ENCODE data around the gene G0S2. TPM values are rescaled to one million over a fixed set of nuclear protein-coding genes. Genes with fewer than 3 reads are reported as not detected.

Gene G0S2
- total and polyA plus RNA-seq, 10 donors: 12.5 to 126 (median 34.9) TPM

DNA sequence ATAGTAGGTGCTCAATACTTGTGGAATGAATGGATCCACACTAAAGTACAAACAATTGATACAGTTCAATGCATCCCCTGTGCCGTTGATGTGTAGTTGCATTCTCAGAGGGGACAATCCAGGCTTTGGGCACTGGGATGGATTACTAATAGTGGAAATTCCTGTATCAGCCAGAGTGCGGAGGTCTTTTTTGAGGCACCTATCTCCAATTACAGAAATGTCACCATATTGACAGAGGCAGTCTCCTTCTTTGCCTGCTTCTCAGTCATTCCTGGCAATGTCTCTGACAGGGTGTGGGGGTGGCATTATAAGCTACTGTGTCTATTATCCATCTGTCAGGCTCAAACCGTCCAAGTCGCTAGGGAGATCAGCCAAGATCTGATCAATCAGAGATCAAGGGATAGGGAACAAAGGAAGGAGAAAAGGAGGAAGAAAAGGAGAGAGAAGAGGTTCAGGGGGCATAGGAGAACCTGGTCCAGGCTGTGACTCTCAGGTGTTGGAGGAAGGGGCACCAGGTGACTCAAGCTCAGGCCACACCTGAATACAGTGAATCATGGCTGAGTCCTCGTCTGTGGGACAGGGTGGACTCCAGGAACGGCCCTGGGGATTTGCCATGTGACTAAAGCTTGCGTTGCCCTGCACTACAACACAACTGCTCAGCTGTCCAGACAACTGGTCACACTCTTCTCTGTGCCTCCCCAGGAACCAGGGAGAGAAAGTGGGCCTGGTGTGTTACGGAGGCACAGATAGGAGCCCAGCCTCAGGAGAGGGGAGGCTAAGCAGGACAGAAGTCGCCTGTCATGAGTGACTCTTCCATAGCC is 19.6 kb upstream of the G0S2 start:
- TF ChIP-seq POLR2A (IDR thresholded peaks at IDR 0.05) (no peak), POLR2AphosphoS5 (IDR thresholded peaks at IDR 0.05) (no peak)
- TF ChIP-seq, protein P1, sequence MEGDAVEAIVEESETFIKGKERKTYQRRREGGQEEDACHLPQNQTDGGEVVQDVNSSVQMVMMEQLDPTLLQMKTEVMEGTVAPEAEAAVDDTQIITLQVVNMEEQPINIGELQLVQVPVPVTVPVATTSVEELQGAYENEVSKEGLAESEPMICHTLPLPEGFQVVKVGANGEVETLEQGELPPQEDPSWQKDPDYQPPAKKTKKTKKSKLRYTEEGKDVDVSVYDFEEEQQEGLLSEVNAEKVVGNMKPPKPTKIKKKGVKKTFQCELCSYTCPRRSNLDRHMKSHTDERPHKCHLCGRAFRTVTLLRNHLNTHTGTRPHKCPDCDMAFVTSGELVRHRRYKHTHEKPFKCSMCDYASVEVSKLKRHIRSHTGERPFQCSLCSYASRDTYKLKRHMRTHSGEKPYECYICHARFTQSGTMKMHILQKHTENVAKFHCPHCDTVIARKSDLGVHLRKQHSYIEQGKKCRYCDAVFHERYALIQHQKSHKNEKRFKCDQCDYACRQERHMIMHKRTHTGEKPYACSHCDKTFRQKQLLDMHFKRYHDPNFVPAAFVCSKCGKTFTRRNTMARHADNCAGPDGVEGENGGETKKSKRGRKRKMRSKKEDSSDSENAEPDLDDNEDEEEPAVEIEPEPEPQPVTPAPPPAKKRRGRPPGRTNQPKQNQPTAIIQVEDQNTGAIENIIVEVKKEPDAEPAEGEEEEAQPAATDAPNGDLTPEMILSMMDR (IDR thresholded peaks at IDR 0.05 in 8 of 11, conservative IDR thresholded peaks at IDR 0.05 in 3 of 11): no peak

DNA sequence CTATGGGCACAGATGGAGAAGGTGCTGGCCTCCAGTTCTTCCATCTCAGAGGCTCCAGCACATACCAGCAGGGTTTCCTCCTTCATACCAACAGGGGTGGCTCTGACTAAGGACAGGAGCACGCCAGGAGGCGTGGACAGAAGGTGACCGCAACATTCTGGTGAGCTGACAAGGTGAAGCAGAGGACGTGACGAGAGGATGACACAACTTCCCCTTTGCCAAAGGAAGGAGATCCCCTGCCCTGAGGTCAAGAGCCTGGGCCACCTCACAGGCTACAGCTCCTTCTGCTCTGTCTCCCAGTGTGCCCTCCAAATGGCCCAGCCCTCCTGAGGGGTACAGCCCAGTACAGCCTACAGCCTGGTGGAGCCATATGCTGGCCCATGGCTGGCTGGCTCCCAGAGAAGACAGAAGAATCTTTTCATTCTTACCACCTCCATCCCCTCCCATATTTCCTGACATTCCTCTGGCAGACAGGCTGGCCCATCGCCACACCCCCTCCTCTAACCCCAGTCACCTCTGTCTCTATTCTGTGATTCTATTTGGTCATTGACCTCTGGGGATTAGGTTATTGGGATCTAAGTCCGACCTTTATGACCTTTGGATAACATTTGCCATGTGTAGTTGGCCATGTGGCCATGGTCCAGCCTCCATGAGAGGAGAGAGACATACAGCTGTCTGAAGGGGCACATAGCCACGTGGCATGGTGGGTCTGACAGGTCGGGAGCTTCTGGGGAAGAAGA is 17.9 kb upstream of the G0S2 start:
- intact Hi-C loops (cut with DNase I; ENCODE audit: low total_unique reads): no loop called here
- Histone ChIP-seq H3K9me3 (no peaks in the 10 kb centered on the region), H3K27me3 (replicated peaks in 1 of 7) (peaks cover 0 to 52% (median 5%) of the 10 kb centered on the region in 7 donors), H3K27ac (peak overlapping the region in 7 of 8 donors; percentile 33 to 86 (median 75)), H3K4me1 (peaks cover 7 to 54% (median 17%) of the 10 kb centered on the region in 6 donors), H3K4me3 (peak overlapping the region in 1 of 8 donors; percentile 52), H3K36me3 (no peaks in the 10 kb centered on the region)
- TF ChIP-seq, protein P1 (IDR thresholded peaks at IDR 0.05 in 8 of 11, conservative IDR thresholded peaks at IDR 0.05 in 3 of 11): peak in 2 of 11 experiments; percentile 12 to 32
- peak in 2 of 3 donors; percentile 53 to 81 for TF ChIP-seq POLR2AphosphoS5 (IDR thresholded peaks at IDR 0.05)
- no peak for TF ChIP-seq POLR2A (IDR thresholded peaks at IDR 0.05)
- DNase-seq: peak; percentile 87
- WGBS, 5 donors: 45 to 73% (median 57%) methylated on average over 6 to 9 of the region's 9 CpGs

More for the DNA sequence above, 19.6 kb upstream of the G0S2 start:
- intact Hi-C loops (cut with DNase I; ENCODE audit: low total_unique reads): no loop called here
- 78 to 89% (median 87%) methylated on average over 9 of the region's 9 CpGs for WGBS, 5 donors
- H3K4me1 ChIP-seq: peaks cover 7 to 60% (median 18%) of the 10 kb centered on the region in 6 donors
- H3K27ac ChIP-seq: no peak overlapping the region
- H3K4me3 ChIP-seq: no peak overlapping the region
- DNase-seq: no peak
- H3K9me3 ChIP-seq: no peaks in the 10 kb centered on the region
- H3K36me3 ChIP-seq: no peaks in the 10 kb centered on the region
- peaks cover 0 to 54% (median 5%) of the 10 kb centered on the region in 7 donors for H3K27me3 ChIP-seq (replicated peaks in 1 of 7)

DNA sequence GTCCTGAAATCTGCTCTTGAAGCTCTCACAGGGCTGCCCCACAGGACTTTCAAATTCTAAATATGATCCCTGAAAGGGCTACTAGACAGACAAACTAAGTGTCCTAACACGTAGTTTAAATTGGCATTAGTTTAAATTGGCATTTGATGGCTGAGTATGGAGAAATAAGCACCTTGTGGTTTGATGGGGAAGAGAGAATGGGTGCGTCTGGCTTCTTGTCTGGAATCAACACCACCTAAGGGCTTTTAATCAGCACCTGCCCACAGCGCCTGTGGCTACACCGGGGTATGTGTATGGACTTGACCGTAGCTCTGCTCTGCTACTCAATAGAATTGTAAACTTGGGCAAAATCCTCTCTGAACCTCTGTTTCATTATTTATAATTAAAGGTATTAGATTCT is 17.3 kb upstream of the G0S2 start:
- Histone ChIP-seq H3K4me1 (peaks cover 7 to 48% (median 17%) of the 10 kb centered on the region in 6 donors), H3K27me3 (replicated peaks in 1 of 7) (peaks cover 0 to 48% (median 5%) of the 10 kb centered on the region in 7 donors), H3K9me3 (no peaks in the 10 kb centered on the region), H3K36me3 (no peaks in the 10 kb centered on the region), H3K27ac (peak overlapping the region in 5 of 8 donors; percentile 33 to 86 (median 76)), H3K4me3 (peak overlapping the region in 1 of 8 donors; percentile 52)
- intact Hi-C loops (cut with DNase I; ENCODE audit: low total_unique reads): no loop called here
- WGBS, 5 donors: 51 to 95% (median 89%) methylated on average over 5 of the region's 5 CpGs
- DNase-seq: no peak
- TF ChIP-seq POLR2AphosphoS5 (IDR thresholded peaks at IDR 0.05) (no peak), POLR2A (IDR thresholded peaks at IDR 0.05) (no peak)

DNA sequence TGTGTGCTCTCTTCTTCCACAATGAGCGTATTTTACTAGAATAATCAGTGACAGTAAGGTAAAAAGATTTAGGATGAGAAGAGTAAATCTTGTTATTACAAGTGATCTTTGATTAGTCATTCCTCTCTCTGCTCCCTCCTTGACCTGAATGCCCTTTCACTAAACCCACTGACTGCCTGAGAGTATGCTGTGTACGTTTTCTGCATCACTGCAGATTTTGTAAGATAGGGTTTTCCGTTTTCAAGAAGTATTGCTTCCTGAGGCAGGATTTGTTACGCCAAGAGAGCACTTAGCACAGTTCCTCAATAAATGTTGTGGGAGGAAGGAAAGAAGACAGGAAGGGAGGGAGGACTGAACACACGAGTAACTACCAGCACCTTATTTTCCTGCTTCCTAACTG is 15.3 kb upstream of the G0S2 start:
- Histone ChIP-seq H3K27ac (peak overlapping the region in 7 of 8 donors; percentile 57 to 86 (median 84)), H3K36me3 (no peaks in the 10 kb centered on the region), H3K4me3 (peak overlapping the region in 1 of 8 donors; percentile 36), H3K9me3 (no peaks in the 10 kb centered on the region), H3K4me1 (peaks cover 7 to 42% (median 17%) of the 10 kb centered on the region in 6 donors), H3K27me3 (replicated peaks in 1 of 7) (peaks cover 0 to 41% (median 5%) of the 10 kb centered on the region in 7 donors)
- intact Hi-C loops (cut with DNase I; ENCODE audit: low total_unique reads): no loop called here
- no peak for DNase-seq
- TF ChIP-seq POLR2A (IDR thresholded peaks at IDR 0.05) (no peak), POLR2AphosphoS5 (IDR thresholded peaks at IDR 0.05) (peak in 1 of 3 donors; percentile 74)
- TF ChIP-seq, protein P1 (IDR thresholded peaks at IDR 0.05 in 8 of 11, conservative IDR thresholded peaks at IDR 0.05 in 3 of 11): no peak
- WGBS, 5 donors: 4 to 9% (median 5%) methylated on average over 5 of the region's 5 CpGs

All from spleen (tissue), 11 donors.